K562 (cell line): ENCODE measurements around the gene NCMAP.

Experiments
- JUNB ChIP-seq: fragments of 450-650 bp; formaldehyde crosslinking; conservative IDR thresholded peaks from 2 replicates; pipeline ENCODE4 v1.4.0; 2020; ENCODE audit warnings: mild to moderate bottlenecking
- NCOA2 ChIP-seq, 2 experiments: fragments of 450-650 bp; IDR thresholded peaks; 2 replicates each; pipeline ENCODE4 v1.6.1; 2018; ENCODE audit warnings: mild to moderate bottlenecking in 2 of 2, moderate library complexity in 1 of 2; ENCODE audit not compliant: partially characterized antibody in 2 of 2
- POLR2A ChIP-seq: fragments of 450-650 bp; conservative IDR thresholded peaks from 2 replicates; pipeline ENCODE4 v1.6.1; 2016
- SP2 ChIP-seq: IDR thresholded peaks from 2 replicates; pipeline ENCODE4 v1.6.1; 2011; ENCODE audit warnings: mild to moderate bottlenecking, low read depth, low read length, moderate library complexity; ENCODE audit not compliant: poor library complexity, severe bottlenecking; ENCODE audit errors: extremely low read depth
- TBP ChIP-seq: optimal IDR thresholded peaks from 2 replicates; pipeline ENCODE3; 2011; ENCODE audit warnings: low read depth, low read length, improper control_type of control experiment
- ZNF347 ChIP-seq: fragments of 450-650 bp; formaldehyde crosslinking; IDR thresholded peaks from 2 replicates; pipeline ENCODE4 v1.4.0; 2020; ENCODE audit warnings: low read depth, mild to moderate bottlenecking, moderate library complexity
- TF ChIP-seq, protein P1 (sequence below): IDR thresholded peaks from 2 replicates; pipeline ENCODE4 v1.6.1; 2016; ENCODE audit warnings: missing genetic modification characterization, missing compliant biosample characterization
- TF ChIP-seq, protein P2 (sequence below): fragments of 150-350 bp; IDR thresholded peaks from 2 replicates; pipeline ENCODE4 v1.6.1; 2014; ENCODE audit warnings: low read depth, mild to moderate bottlenecking, low read length, borderline replicate concordance

DNA sequence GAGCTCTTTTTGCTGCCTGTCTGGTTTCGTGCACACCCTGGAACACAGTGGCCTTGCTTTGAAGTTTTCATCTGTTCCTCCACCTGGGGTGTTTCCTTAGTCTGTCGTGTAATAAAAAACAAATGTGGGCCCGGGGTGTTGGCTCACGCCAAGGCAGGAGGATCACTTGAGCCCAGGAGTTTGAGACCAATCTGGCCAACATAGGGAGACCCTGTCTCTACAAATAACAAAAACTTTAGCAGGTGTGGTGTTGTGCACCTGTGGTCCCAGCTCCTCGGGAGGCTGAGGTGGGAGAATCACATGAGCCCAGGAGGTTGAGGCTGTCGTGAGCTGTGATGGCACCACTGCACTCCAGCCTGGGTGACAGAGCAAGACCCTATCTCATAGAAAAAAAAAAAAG lies 4.5 kb downstream of the NCMAP start:
- TF ChIP-seq TBP (no peak), POLR2A (no peak), NCOA2 (IDR thresholded peaks at IDR 0.05; ENCODE audit: partially characterized antibody in 2 of 2) (no peak), JUNB (CRISPR knock-in tag) (no peak), ZNF347 (CRISPR knock-in tag) (no peak), SP2 (no peak)
- TF ChIP-seq, protein P1, sequence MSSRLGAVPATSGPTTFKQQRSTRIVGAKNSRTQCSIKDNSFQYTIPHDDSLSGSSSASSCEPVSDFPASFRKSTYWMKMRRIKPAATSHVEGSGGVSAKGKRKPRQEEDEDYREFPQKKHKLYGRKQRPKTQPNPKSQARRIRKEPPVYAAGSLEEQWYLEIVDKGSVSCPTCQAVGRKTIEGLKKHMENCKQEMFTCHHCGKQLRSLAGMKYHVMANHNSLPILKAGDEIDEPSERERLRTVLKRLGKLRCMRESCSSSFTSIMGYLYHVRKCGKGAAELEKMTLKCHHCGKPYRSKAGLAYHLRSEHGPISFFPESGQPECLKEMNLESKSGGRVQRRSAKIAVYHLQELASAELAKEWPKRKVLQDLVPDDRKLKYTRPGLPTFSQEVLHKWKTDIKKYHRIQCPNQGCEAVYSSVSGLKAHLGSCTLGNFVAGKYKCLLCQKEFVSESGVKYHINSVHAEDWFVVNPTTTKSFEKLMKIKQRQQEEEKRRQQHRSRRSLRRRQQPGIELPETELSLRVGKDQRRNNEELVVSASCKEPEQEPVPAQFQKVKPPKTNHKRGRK (tag): no peak
- TF ChIP-seq, protein P2, sequence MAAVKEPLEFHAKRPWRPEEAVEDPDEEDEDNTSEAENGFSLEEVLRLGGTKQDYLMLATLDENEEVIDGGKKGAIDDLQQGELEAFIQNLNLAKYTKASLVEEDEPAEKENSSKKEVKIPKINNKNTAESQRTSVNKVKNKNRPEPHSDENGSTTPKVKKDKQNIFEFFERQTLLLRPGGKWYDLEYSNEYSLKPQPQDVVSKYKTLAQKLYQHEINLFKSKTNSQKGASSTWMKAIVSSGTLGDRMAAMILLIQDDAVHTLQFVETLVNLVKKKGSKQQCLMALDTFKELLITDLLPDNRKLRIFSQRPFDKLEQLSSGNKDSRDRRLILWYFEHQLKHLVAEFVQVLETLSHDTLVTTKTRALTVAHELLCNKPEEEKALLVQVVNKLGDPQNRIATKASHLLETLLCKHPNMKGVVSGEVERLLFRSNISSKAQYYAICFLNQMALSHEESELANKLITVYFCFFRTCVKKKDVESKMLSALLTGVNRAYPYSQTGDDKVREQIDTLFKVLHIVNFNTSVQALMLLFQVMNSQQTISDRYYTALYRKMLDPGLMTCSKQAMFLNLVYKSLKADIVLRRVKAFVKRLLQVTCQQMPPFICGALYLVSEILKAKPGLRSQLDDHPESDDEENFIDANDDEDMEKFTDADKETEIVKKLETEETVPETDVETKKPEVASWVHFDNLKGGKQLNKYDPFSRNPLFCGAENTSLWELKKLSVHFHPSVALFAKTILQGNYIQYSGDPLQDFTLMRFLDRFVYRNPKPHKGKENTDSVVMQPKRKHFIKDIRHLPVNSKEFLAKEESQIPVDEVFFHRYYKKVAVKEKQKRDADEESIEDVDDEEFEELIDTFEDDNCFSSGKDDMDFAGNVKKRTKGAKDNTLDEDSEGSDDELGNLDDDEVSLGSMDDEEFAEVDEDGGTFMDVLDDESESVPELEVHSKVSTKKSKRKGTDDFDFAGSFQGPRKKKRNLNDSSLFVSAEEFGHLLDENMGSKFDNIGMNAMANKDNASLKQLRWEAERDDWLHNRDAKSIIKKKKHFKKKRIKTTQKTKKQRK: no peak
